OCI-LY3 (cell line): ENCODE results near the gene COL13A1.

Source experiments
- CTCF ChIP-seq: fragments of 200-600, 300-600 bp; sonication (generic); IDR thresholded peaks from 2 replicates; pipeline ENCODE4 v1.5.1; 2014; ENCODE audit warnings: antibody characterized with exemption, low read length, low read depth
- EZH2phosphoT487 ChIP-seq: fragments of 200-600 bp; shearing (Covaris generic); IDR thresholded peaks from 2 replicates; pipeline ENCODE4 v1.6.1; 2018; ENCODE audit warnings: antibody characterized with exemption, mixed run types, low read depth

GRCh38 chr10:69756279-69756678, 45.4 kb upstream of the COL13A1 start:
- TF ChIP-seq CTCF (no peak), EZH2phosphoT487 (no peak)
